K562 (cell line): ENCODE results near the gene RFESD. TPM values are rescaled to one million over a fixed set of nuclear protein-coding genes. Genes with fewer than 3 reads are reported as not detected.

Experiments used
- ATAC-seq: fragments of 200-7000 bp; cut with Tn5 transposase; 3 replicates; pipeline ENCODE4 v1.9.1; 2020; ENCODE audit warnings: moderate library complexity
- BruUV-seq: library from RNA; stranded (reverse); fragments of 400-500 nt; replicated peaks from 2 replicates; lab custom pipeline; 2021; lab: Mats Ljungman, UMichigan
- CTCF ChIA-PET: fragments of 300-600 bp; formaldehyde crosslinking; extraction: SDS; loops from one replicate; lab custom pipeline; 2021; ENCODE audit warnings: low intra/inter-chr PET ratio; lab: Yijun Ruan, JAX
- POLR2A ChIA-PET: fragments of 300-600, 350-650 bp; sonication (Branson Sonifier 250); formaldehyde crosslinking; extraction: SDS; loops from one replicate; lab custom pipeline; 2021; ENCODE audit warnings: antibody characterized with exemption, inconsistent platforms; lab: Yijun Ruan, JAX
- DNase-seq, 4 experiments: peaks; one replicate each; pipeline versions ENCODE4 v3.0.0 to v3.0.0-alpha.2; 2011 to 2018; ENCODE audit warnings: low spot score in 3 of 4, mixed read lengths in 3 of 4; ENCODE audit errors: extremely low read depth in 1 of 4
- FAIRE-seq: peaks from 2 replicates; lab custom pipeline; 2011; peaks lifted over from hg19 to GRCh38; lab: Jason Lieb, UNC
- H2AFZ ChIP-seq: 2 replicates; pipeline ENCODE4 v1.6.0; 2011; ENCODE audit warnings: low read depth, low read length, control low read depth, inconsistent platforms
- H3K27ac ChIP-seq: fragments of 200-600 bp; 3 replicates; pipeline ENCODE4 v1.8.0; 2011; ENCODE audit warnings: low read depth, mild to moderate bottlenecking, control low read depth, inconsistent platforms, low read length, moderate library complexity, mixed read lengths; ENCODE audit errors: extremely low read depth
- H3K27me3 ChIP-seq, 2 experiments: fragments of 300-600 bp in 1 of 2; 2 replicates in 1 of 2; 3 replicates in 1 of 2; pipeline versions ENCODE4 v1.6.0 to v1.8.0; 2011; ENCODE audit warnings: inconsistent platforms in 2 of 2, low read length in 2 of 2, mild to moderate bottlenecking in 1 of 2, mixed read lengths in 1 of 2, moderate library complexity in 1 of 2; ENCODE audit not compliant: control insufficient read depth in 2 of 2, insufficient read depth in 2 of 2
- H3K36me3 ChIP-seq: fragments of 300-600 bp; 3 replicates; pipeline ENCODE4 v1.8.0; 2011; ENCODE audit warnings: mild to moderate bottlenecking, low read length, inconsistent platforms; ENCODE audit not compliant: control insufficient read depth, insufficient read depth
- H3K4me1 ChIP-seq, 2 experiments: fragments of 200-600 bp in 1 of 2; replicated peaks in 1 of 2; 2 replicates in 1 of 2; 3 replicates in 1 of 2; pipeline versions ENCODE4 v1.5.1 to v1.8.0; 2011; ENCODE audit warnings: inconsistent platforms in 2 of 2, low read length in 2 of 2, mild to moderate bottlenecking in 1 of 2, mixed read lengths in 1 of 2, moderate library complexity in 1 of 2; ENCODE audit not compliant: control insufficient read depth in 2 of 2, insufficient read depth in 2 of 2
- H3K4me2 ChIP-seq: 2 replicates; pipeline ENCODE4 v1.6.1; 2011; ENCODE audit warnings: low read length, control low read depth, inconsistent platforms, mixed read lengths; ENCODE audit not compliant: insufficient read depth
- H3K4me3 ChIP-seq: fragments of 200-600 bp; sonication (generic), shearing (Covaris generic); 2 replicates; pipeline ENCODE4 v1.5.1; 2016; ENCODE audit warnings: control low read depth, inconsistent platforms
- H3K79me2 ChIP-seq: fragments of 200-600 bp; 3 replicates; pipeline ENCODE4 v1.8.0; 2011; ENCODE audit warnings: low read length, inconsistent platforms; ENCODE audit not compliant: control insufficient read depth, insufficient read depth
- H3K9ac ChIP-seq, 2 experiments: 2 replicates each; pipeline versions ENCODE4 v1.6.0 to v1.6.1; 2011; ENCODE audit warnings: low read depth in 2 of 2, low read length in 2 of 2, control low read depth in 1 of 2, inconsistent platforms in 1 of 2, mild to moderate bottlenecking in 1 of 2, mixed read lengths in 1 of 2; ENCODE audit not compliant: insufficient read depth in 1 of 2
- H3K9me1 ChIP-seq: one replicate; pipeline ENCODE4 v1.6.0; 2011; ENCODE audit warnings: inconsistent platforms, mild to moderate bottlenecking, low read length, moderate library complexity; ENCODE audit not compliant: control insufficient read depth, insufficient read depth
- H3K9me3 ChIP-seq: replicated peaks from 2 replicates; pipeline ENCODE4 v1.5.1; 2011; ENCODE audit warnings: low read depth, low read length, inconsistent platforms; ENCODE audit not compliant: control insufficient read depth, insufficient read depth
- H4K20me1 ChIP-seq: replicated peaks from 2 replicates; pipeline ENCODE4 v1.6.1; 2011; ENCODE audit warnings: low read length, inconsistent platforms, mixed read lengths; ENCODE audit not compliant: control insufficient read depth, insufficient read depth
- C11orf30 ChIP-seq: fragments of 450-650 bp; IDR thresholded peaks from 2 replicates; pipeline ENCODE4 v1.6.1; 2016; ENCODE audit warnings: low read depth, mild to moderate bottlenecking
- E4F1 ChIP-seq: fragments of 250-450 bp; sonication (Bioruptor Pico); IDR thresholded peaks from 2 replicates; pipeline ENCODE4 v1.5.0; 2021; ENCODE audit warnings: mild to moderate bottlenecking, borderline replicate concordance
- MAFF ChIP-seq: IDR thresholded peaks from 2 replicates; pipeline ENCODE4 v1.6.1; 2012; ENCODE audit warnings: low read length, improper control_type of control experiment
- MGA ChIP-seq: fragments of 450-650 bp; IDR thresholded peaks from 2 replicates; pipeline ENCODE4 v1.6.1; 2016; ENCODE audit warnings: mild to moderate bottlenecking, moderate library complexity
- TEAD1 ChIP-seq, 2 experiments: fragments of 450-650 bp in 1 of 2; sonication (generic) in 1 of 2; formaldehyde crosslinking; IDR thresholded peaks; 2 replicates each; pipeline versions ENCODE4 v1.4.0 to v1.8.0; 2020 to 2022; ENCODE audit warnings: mild to moderate bottlenecking in 2 of 2, missing genetic modification reagents in 1 of 2
- THRAP3 ChIP-seq: fragments of 450-650 bp; IDR thresholded peaks from 2 replicates; pipeline ENCODE4 v1.6.1; 2016; ENCODE audit warnings: mild to moderate bottlenecking, inconsistent platforms, borderline replicate concordance
- XRCC3 ChIP-seq: fragments of 450-650 bp; IDR thresholded peaks from 2 replicates; pipeline ENCODE4 v1.6.1; 2017; ENCODE audit warnings: mild to moderate bottlenecking, moderate library complexity
- ZNF79 ChIP-seq: fragments of 250-450 bp; sonication (Bioruptor Pico); IDR thresholded peaks from 2 replicates; pipeline ENCODE4 v1.4.0; 2020; ENCODE audit warnings: low read depth, mild to moderate bottlenecking, moderate library complexity
- WGBS: fragments of 100-300 bp; shearing (Covaris generic); methylation state at CpG from one replicate; pipeline ENCODE4 v1.1.6; 2016; ENCODE audit warnings: low coverage, mixed read lengths; ENCODE audit not compliant: insufficient coverage; ENCODE audit errors: missing lambda C conversion rate; 5-methylcytosine and 5-hydroxymethylcytosine counted together
- in situ Hi-C: fragments of 300-500 bp; cut with MboI; formaldehyde crosslinking; loops from 4 replicates; pipeline ENCODE4 v1.15.0; 2018; ENCODE audit warnings: inconsistent platforms, mixed read lengths
- intact Hi-C: fragments of 100-400 bp; cut with micrococcal nuclease; formaldehyde crosslinking; loops from 2 replicates; pipeline ENCODE4 v1.14.2; 2022
- polyA plus RNA-seq, 8 experiments: library from polyadenylated mRNA; depleted of rRNA in 4 of 8; stranded (reverse) in 5 of 8; unstranded in 3 of 8; fragments of >200 nt; fragmentation: Nextera tagmentation in 2 of 8; fragmentation: Illumina TruSeq in 1 of 8; extraction: Ambion mirVana in 2 of 8; extraction: Trizol in 1 of 8; gene quantifications; 2 replicates each; pipeline versions ENCODE4 v1.2.1 to v1.2.3, GENCODE V29; 2011 to 2014; ENCODE audit warnings: inconsistent platforms in 1 of 8, missing spikeins in 1 of 8
- total RNA-seq, 7 experiments: library from RNA; depleted of rRNA in 6 of 7; stranded (reverse); fragments of >200 nt in 6 of 7; fragmentation: Illumina TruSeq in 2 of 7; extraction: Trizol in 2 of 7; gene quantifications; 2 replicates each; pipeline versions ENCODE4 v1.2.1 to v1.2.3, GENCODE V29; 2011 to 2021; ENCODE audit warnings: low replicate concordance in 1 of 7

Gene RFESD
- total and polyA plus RNA-seq, 9 of the 15 experiments (the other 6 are each of a cell fraction or from before 2014, with no cell fraction given): 62.3 to 600 (median 140) TPM

GRCh38 chr5:95606419-95606818 lies 40.2 kb upstream of the RFESD start (continued):
- TF ChIP-seq E4F1 (CRISPR knock-in tag): no peak
- TF ChIP-seq C11orf30: peak; percentile 22; the same call in 1 of the 2 replicates
- TF ChIP-seq MAFF: no peak
- TF ChIP-seq TEAD1 (CRISPR knock-in tag; IDR thresholded peaks at IDR 0.05): no peak
- TF ChIP-seq, all 486 proteins: peak for 4

GRCh38 chr5:95609711-95610110 lies 36.9 kb upstream of the RFESD start:
- Histone ChIP-seq H3K9ac (no peak overlapping the region), H3K79me2 (no peaks in the 10 kb centered on the region), H3K4me3 (no peak overlapping the region), H2AFZ (no peak overlapping the region), H3K9me3 (peaks cover 2% of the 10 kb centered on the region), H3K4me1 (no peaks in the 10 kb centered on the region; a peak in 1 of 5 replicates), H3K36me3 (no peaks in the 10 kb centered on the region), H4K20me1 (no peaks in the 10 kb centered on the region), H3K27ac (no peak overlapping the region), H3K9me1 (no peaks in the 10 kb centered on the region), H3K27me3 (no peaks in the 10 kb centered on the region), H3K4me2 (no peak overlapping the region)
- BruUV-seq: no TSS peak
- CTCF ChIA-PET: no interaction called here
- no peak for FAIRE-seq
- 55% methylated on average over 3 of the region's 3 CpGs for WGBS
- DNase-seq: no peak
- POLR2A ChIA-PET: interaction anchor here (0.7 kb wide), 1 partner anchor 21 kb away, joined by 3 read pairs; no protein-coding TSS in a partner anchor
- TF ChIP-seq ZNF79 (CRISPR knock-in tag) (no peak), MGA (no peak), THRAP3 (no peak), XRCC3 (no peak)
- in situ Hi-C loops: no loop called here
- intact Hi-C loops: no loop called here
- no peak for ATAC-seq
